Nasal cavity respiratory epithelium epithelial cell of viscerocranial mucosa (primary cell): ENCODE measurements around the gene MCRIP2. TPM values are rescaled to one million over a fixed set of nuclear protein-coding genes. Genes with fewer than 3 reads are reported as not detected.

Source experiments
- total RNA-seq: library from RNA; depleted of rRNA; stranded (reverse); fragments of >200 nt; gene quantifications from 2 replicates; pipeline ENCODE4 v1.2.3, GENCODE V29; 2014

Gene MCRIP2
- total RNA-seq: 19.8 and 27.0 TPM in 2 replicates

GRCh38 chr16:641326-642188 lies at the start of gene MCRIP2:
Gene MCRIP2 (plus strand): TSS chr16:641828. CDS start chr16:641992, 164 bp downstream.

GRCh38 chr16:630815-631405 lies 10.7 kb upstream of the MCRIP2 start, which contains the start of gene WFIKKN1:
Gene WFIKKN1 (plus strand): TSS chr16:630985. CDS start chr16:631254, 269 bp downstream.

GRCh38 chr16:636206-637080 lies 5.2 kb upstream of the MCRIP2 start, which contains the start of gene METTL26:
Gene METTL26 (minus strand): TSS chr16:636305. CDS start chr16:636290, 15 bp downstream.

GRCh38 chr16:648781-649589 lies 7.4 kb downstream of the MCRIP2 start, which contains the start of gene WDR90:
Gene WDR90 (plus strand): TSS chr16:649365. CDS start chr16:649417, 52 bp downstream.

GRCh38 chr16:667780-668518 lies 26.3 kb downstream of the MCRIP2 start, which contains the start of gene RHOT2:
Gene RHOT2 (plus strand): TSS chr16:668132. CDS start chr16:668200, 68 bp downstream.

GRCh38 chr16:674968-675883 lies 33.6 kb downstream of the MCRIP2 start, which contains the start of gene RHBDL1:
Gene RHBDL1 (plus strand): TSS chr16:675671. CDS start chr16:675791, 120 bp downstream.

GRCh38 chr16:679814-680624 lies 38.4 kb downstream of the MCRIP2 start, which contains the start of gene STUB1:
Gene STUB1 (plus strand): TSS chr16:680410. CDS start chr16:680526, 116 bp downstream.

GRCh38 chr16:684071-684794 lies 42.6 kb downstream of the MCRIP2 start, which contains the start of gene JMJD8:
Gene JMJD8 (minus strand): TSS chr16:684334. CDS start chr16:684319, 15 bp downstream.

Other genes with a start within 250 kb of the MCRIP2 start
- gene NME4, start 244.6 kb upstream of the MCRIP2 start, total RNA-seq: 23.9 and 52.0 TPM in 2 replicates
- 4.8 and 8.5 TPM in 2 replicates for gene DECR2, start 239.9 kb upstream of the MCRIP2 start, total RNA-seq
- gene RAB11FIP3, start 216.2 kb upstream of the MCRIP2 start, total RNA-seq: 6.5 and 24.7 TPM in 2 replicates
- 30.1 and 60.1 TPM in 2 replicates for gene CAPN15, start 114.1 kb upstream of the MCRIP2 start, total RNA-seq
- under 0.01 TPM in 1 of 2 replicates, not detected in the other for gene PRR35, start 81.4 kb upstream of the MCRIP2 start, total RNA-seq
- 0.14 and 0.68 TPM in 2 replicates for gene NHLRC4, start 74.8 kb upstream of the MCRIP2 start, total RNA-seq
- 13.7 and 34.0 TPM in 2 replicates for gene PIGQ, start 71.9 kb upstream of the MCRIP2 start, total RNA-seq
- gene RAB40C, start 51.8 kb upstream of the MCRIP2 start, total RNA-seq: 14.4 and 18.3 TPM in 2 replicates
- under 0.01 and 0.71 TPM in 2 replicates for gene WFIKKN1, start 10.8 kb upstream of the MCRIP2 start, total RNA-seq
- 57.2 and 62.5 TPM in 2 replicates for gene METTL26, start 5.5 kb upstream of the MCRIP2 start, total RNA-seq
- 4.1 and 13.5 TPM in 2 replicates for gene WDR90, start 7.5 kb downstream of the MCRIP2 start, total RNA-seq
- gene RHOT2, start 26.3 kb downstream of the MCRIP2 start, total RNA-seq: 47.8 and 49.3 TPM in 2 replicates
- gene RHBDL1, start 33.8 kb downstream of the MCRIP2 start, total RNA-seq: 4.7 and 6.2 TPM in 2 replicates
- gene STUB1, start 38.6 kb downstream of the MCRIP2 start, total RNA-seq: 119 and 126 TPM in 2 replicates
- gene JMJD8, start 42.5 kb downstream of the MCRIP2 start, total RNA-seq: 16.1 and 17.8 TPM in 2 replicates
- gene WDR24, start 48.6 kb downstream of the MCRIP2 start, total RNA-seq: 5.5 and 8.9 TPM in 2 replicates
- gene FBXL16, start 64.0 kb downstream of the MCRIP2 start, total RNA-seq: 1.4 and 1.7 TPM in 2 replicates
- gene METRN, start 73.3 kb downstream of the MCRIP2 start, total RNA-seq: 81.3 and 81.4 TPM in 2 replicates
- 10.0 and 20.5 TPM in 2 replicates for gene ANTKMT, start 79.3 kb downstream of the MCRIP2 start, total RNA-seq
- 1.0 and 1.6 TPM in 2 replicates for gene CCDC78, start 84.6 kb downstream of the MCRIP2 start, total RNA-seq
- 18.4 and 24.3 TPM in 2 replicates for gene HAGHL, start 85.3 kb downstream of the MCRIP2 start, total RNA-seq
- gene CIAO3, start 99.2 kb downstream of the MCRIP2 start, total RNA-seq: 35.3 and 44.8 TPM in 2 replicates
- 13.0 and 40.5 TPM in 2 replicates for gene MSLN, start 118.9 kb downstream of the MCRIP2 start, total RNA-seq
- gene RPUSD1, start 146.6 kb downstream of the MCRIP2 start, total RNA-seq: 24.4 and 24.6 TPM in 2 replicates
- gene CHTF18, start 146.8 kb downstream of the MCRIP2 start, total RNA-seq: 2.2 and 3.1 TPM in 2 replicates
- gene GNG13, start 158.9 kb downstream of the MCRIP2 start, total RNA-seq: not detected in 2 replicates